Activated CD8-positive, alpha-beta memory T cell treated with anti-CD3 and anti-CD28 coated beads, Interleukin-2, amount 10 ng/mL, durations not matched to agents 7 days and 5 days (primary cell): ENCODE results near the gene TRAPPC11. TPM values are rescaled to one million over a fixed set of nuclear protein-coding genes. Genes with fewer than 3 reads are reported as not detected.

Experiments
- ATAC-seq: fragments of 150-1000 bp; cut with Tn5 transposase; one replicate; pipeline ENCODE4 v1.10.0; 2021; ENCODE audit warnings: moderate library complexity
- CTCF ChIA-PET: fragments of 350-600 bp; sonication (Branson Sonifier 250); formaldehyde crosslinking; loops from one replicate; lab custom pipeline; 2021; ENCODE audit warnings: antibody characterized with exemption; lab: Charles Lee
- DNase-seq: peaks from one replicate; pipeline ENCODE4 v3.0.0-alpha.2; 2020
- H3K27ac Mint-ChIP-seq: one replicate; pipeline ENCODE4 v1.8.0; 2021; ENCODE audit warnings: mild to moderate bottlenecking, mixed read lengths
- H3K27me3 Mint-ChIP-seq: one replicate; pipeline ENCODE4 v1.8.0; 2021; ENCODE audit warnings: mixed read lengths
- H3K36me3 Mint-ChIP-seq: one replicate; pipeline ENCODE4 v1.8.0; 2021; ENCODE audit warnings: mild to moderate bottlenecking, mixed read lengths
- H3K4me1 Mint-ChIP-seq: one replicate; pipeline ENCODE4 v1.8.0; 2021; ENCODE audit warnings: mixed read lengths
- H3K4me3 Mint-ChIP-seq: one replicate; pipeline ENCODE4 v1.8.0; 2021; ENCODE audit warnings: mild to moderate bottlenecking, moderate library complexity, mixed read lengths
- H3K9me3 Mint-ChIP-seq: one replicate; pipeline ENCODE4 v1.8.0; 2022; ENCODE audit warnings: low read depth, mixed read lengths
- total RNA-seq, 2 experiments: library from RNA; stranded (reverse); gene quantifications; one replicate each; pipeline ENCODE4 v1.2.3, GENCODE V29; 2021

TRAPPC11 gene
- total RNA-seq, 2 experiments from 2014 or later = 30.3 to 34.6 TPM

DNA sequence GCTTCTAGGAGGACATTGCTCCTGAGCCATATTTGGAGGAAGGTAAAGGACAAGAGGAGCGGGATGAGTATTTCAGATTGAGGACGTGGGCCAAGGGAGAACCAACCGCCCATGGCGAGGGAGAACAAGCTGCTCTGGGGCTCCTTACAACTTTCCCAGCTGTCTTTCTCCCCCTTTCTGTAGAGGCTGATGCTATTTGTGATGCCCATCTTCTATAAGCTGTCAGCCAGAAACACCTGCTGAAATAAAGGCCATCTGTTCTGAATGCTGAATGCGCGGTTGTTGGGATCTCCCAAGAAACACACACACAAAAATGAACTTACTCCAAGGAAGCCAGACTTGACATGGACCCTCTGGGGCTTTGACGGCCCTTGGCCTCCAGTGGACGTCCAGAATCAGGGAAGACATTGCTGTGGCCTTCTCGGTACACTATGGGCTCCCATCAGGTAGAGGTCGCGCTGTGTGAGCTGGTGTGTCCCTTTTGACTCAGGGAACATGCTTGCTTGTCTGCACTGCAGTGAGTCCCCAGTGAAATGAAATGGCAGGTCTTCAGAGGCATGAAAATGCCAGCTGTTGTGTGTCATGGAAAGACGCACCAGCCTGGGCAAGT is 31.0 kb upstream of the TRAPPC11 start:
- DNase-seq (no peak), ATAC-seq (no peak)
- Mint-ChIP-seq H3K27me3 (no peaks in the 10 kb centered on the region), H3K4me3 (no peak overlapping the region), H3K36me3 (no peaks in the 10 kb centered on the region), H3K27ac (no peak overlapping the region), H3K4me1 (no peaks in the 10 kb centered on the region), H3K9me3 (no peaks in the 10 kb centered on the region)
- CTCF ChIA-PET = no interaction called here

DNA sequence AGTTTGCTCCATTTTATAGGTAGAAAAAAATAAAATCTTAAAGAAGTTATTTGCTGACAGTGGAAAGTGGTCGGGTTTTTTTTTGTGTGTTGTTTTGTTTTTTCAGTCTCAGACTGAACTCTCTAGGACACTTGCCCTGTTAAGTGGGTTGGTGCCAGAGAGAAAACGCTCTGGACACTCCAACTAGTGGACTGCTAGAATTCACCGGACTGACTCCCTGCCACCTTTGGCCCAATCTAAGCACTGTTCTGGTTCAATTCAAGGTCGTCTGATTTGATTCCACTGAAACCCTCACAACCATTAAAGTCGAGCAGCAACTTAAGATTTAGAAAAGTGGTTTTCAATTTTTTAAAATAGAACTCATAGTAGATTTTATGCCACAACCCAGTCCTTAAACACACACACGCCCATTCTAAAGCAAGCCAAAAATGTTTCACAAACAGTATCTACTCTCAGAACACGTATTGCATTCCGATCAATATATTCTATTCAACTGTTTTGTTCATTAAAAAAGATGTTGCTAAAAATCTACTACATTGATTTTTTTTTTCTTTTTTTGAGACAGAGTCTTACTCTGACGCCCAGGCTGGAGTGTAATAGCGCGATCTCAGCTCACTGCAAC is 27.4 kb upstream of the TRAPPC11 start:
- Mint-ChIP-seq H3K27me3 (no peaks in the 10 kb centered on the region), H3K4me3 (no peak overlapping the region), H3K27ac (no peak overlapping the region), H3K9me3 (no peaks in the 10 kb centered on the region), H3K4me1 (peaks cover 6% of the 10 kb centered on the region), H3K36me3 (no peaks in the 10 kb centered on the region)
- ATAC-seq (no peak), DNase-seq (no peak)
- CTCF ChIA-PET = no interaction called here

DNA sequence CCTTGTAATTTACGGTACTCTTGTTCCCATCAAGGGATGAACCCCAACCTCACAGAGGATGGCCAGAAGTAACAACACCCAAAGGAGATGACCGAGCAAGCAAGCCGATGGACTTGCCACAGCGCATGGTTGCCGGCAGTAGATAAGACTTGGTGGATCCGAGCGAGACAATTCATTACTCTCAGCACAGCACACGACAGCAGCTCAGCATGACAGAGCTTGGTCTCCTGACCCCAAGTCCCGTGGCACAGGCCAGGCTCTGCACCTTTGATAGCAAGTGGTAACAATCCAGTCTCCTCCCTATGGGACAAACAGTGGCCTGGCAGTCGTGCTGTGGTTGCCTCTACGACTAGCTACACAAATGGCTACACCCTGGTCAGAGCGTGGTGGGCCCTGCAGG is 26.4 kb upstream of the TRAPPC11 start:
- Mint-ChIP-seq H3K36me3 (no peaks in the 10 kb centered on the region), H3K27me3 (no peaks in the 10 kb centered on the region), H3K9me3 (no peaks in the 10 kb centered on the region), H3K27ac (no peak overlapping the region), H3K4me3 (no peak overlapping the region), H3K4me1 (peaks cover 15% of the 10 kb centered on the region)
- CTCF ChIA-PET = no interaction called here
- DNase-seq = no peak
- ATAC-seq = no peak

DNA sequence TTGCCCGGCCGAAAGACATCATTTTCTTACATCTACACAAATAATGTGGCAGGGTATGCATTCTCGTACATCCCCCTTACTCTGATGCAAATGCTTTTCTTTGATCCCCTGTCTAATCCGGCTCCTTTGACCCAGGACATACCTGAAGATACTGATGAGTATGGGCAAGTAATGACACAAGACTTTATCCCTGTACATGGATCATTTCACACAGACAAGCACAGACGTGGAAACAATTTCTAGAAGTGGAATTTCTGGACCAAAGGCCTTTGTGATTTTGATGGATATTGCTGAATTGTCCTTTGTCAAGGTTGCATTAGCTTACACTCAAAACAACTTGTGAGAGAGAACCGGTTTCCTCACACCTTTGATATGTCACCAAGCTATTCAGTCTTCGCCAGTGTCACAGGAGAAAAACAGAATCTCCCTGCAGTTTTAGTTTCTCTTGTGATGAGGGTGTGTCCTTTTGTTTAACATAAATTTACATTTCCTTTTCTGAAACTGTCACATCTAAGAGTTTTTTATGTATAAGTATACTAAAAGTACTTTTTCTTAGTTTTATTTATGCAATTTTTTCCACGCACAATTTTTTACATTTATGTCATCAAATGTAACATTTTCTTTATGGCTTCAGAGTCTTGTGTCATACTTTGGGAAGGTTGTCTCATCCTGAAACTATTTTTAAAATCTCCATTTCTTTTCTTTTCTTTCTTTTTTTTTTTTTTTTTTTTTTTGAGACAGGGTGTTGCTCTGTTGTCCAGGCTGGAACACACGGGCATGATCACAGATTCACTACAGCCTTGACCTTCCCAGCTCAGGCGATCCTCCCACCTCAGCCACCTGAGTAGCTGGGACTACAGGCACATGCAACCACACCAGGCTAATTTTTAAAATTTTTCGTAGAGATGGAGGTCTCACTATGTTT is 25.4 kb upstream of the TRAPPC11 start:
- Mint-ChIP-seq H3K4me3 (no peak overlapping the region), H3K9me3 (no peaks in the 10 kb centered on the region), H3K27ac (no peak overlapping the region), H3K27me3 (no peaks in the 10 kb centered on the region), H3K4me1 (peaks cover 18% of the 10 kb centered on the region), H3K36me3 (no peaks in the 10 kb centered on the region)
- ATAC-seq = peak; percentile 39
- CTCF ChIA-PET = interaction anchor here (0.7 kb wide), 1 partner anchor 10 kb away, joined by 3 read pairs; no protein-coding TSS in a partner anchor
- DNase-seq = no peak

DNA sequence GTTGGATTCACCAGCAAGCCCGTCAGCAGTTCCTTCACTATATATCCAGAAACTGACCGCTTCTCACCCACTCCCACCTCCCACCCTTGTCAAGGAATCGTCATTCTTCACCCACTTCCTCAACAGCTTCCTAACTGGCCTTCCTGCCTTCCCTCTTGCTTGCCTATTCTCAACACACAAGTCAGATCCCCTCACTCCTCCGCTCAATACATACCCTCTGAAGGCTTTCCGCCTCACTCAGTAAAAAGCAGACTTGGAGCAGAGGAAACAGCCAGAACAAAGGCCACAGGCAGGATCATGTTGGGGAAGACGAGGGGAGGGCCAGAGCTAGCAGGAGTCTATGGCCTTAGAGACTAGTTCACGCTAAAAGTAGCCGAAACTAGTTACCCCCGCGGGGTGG is 23.8 kb upstream of the TRAPPC11 start:
- peaks cover 18% of the 10 kb centered on the region for H3K4me1 Mint-ChIP-seq
- H3K4me3 Mint-ChIP-seq = no peak overlapping the region
- CTCF ChIA-PET = no interaction called here
- H3K27ac Mint-ChIP-seq = no peak overlapping the region
- no peaks in the 10 kb centered on the region for H3K36me3 Mint-ChIP-seq
- DNase-seq (no peak), ATAC-seq (no peak)
- no peaks in the 10 kb centered on the region for H3K27me3 Mint-ChIP-seq
- H3K9me3 Mint-ChIP-seq = no peaks in the 10 kb centered on the region

DNA sequence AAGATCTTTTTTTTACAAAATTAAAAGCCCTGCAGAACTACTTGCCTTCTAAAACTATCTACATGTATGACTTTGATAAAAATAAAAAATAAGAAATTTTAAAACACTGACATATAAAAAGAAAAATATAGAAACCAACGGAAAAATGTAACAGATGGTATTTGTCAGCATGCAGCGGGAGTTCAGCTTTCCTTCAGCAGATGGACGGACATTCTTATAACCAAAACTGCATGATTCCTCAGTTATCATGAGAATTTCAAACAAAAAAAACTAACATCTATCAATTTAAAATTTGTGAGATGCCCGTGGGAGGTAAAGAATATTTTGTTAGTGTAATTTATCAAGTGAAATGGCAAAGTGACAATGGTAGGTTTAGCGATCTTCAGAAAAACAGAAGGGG is 23.4 kb upstream of the TRAPPC11 start:
- DNase-seq = no peak
- Mint-ChIP-seq H3K36me3 (no peaks in the 10 kb centered on the region), H3K4me1 (peaks cover 18% of the 10 kb centered on the region), H3K27me3 (no peaks in the 10 kb centered on the region), H3K9me3 (no peaks in the 10 kb centered on the region), H3K4me3 (no peak overlapping the region), H3K27ac (no peak overlapping the region)
- CTCF ChIA-PET = no interaction called here
- ATAC-seq = no peak

DNA sequence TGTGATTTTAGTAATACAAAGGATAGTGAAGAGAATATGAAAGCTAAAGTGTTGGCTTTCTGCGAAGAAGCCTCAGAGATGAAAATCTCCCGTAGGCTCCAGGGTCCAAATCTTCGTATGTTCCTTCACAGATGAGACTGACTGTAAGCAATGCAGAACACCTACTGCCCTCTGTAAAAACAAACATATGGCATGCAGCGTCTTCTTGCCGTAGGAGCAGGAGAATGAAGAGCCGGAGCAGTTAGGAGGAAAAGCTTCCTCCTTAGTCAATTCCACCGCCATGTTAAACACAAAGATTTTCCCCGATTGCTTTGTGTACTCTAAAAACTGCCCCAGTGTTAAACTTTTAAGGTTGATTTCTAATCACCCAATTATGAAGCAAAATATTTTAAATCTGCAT is 22.6 kb upstream of the TRAPPC11 start:
- peaks cover 3% of the 10 kb centered on the region for H3K36me3 Mint-ChIP-seq
- no peaks in the 10 kb centered on the region for H3K27me3 Mint-ChIP-seq
- H3K9me3 Mint-ChIP-seq = no peaks in the 10 kb centered on the region
- no peak overlapping the region for H3K4me3 Mint-ChIP-seq
- no peak for ATAC-seq
- peaks cover 18% of the 10 kb centered on the region for H3K4me1 Mint-ChIP-seq
- H3K27ac Mint-ChIP-seq = no peak overlapping the region
- CTCF ChIA-PET = interaction anchor here (1.5 kb wide), 1 partner anchor 139 kb away, joined by 3 read pairs; no protein-coding TSS in a partner anchor
- no peak for DNase-seq

DNA sequence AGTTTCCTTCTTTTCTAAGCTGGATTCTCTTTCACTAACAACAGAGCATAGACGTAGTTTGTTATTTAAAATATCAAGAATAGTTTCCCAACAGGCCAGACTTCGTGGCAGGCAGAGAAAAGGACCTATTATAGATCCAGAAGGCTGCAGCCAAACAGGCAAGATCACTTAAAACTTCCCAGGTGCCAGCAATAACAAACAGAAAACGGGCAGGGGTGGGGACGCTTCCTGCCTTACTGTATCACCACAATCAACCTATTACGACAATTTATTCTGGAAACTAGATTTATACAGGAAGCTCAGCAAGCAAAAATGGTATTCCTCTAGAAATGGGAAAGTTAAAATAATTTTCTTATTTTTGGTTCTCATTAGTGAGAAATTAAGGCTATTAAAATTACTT is 22.2 kb upstream of the TRAPPC11 start:
- DNase-seq (no peak), ATAC-seq (no peak)
- CTCF ChIA-PET = interaction anchor here (1.5 kb wide), 1 partner anchor 139 kb away, joined by 3 read pairs; no protein-coding TSS in a partner anchor
- Mint-ChIP-seq H3K4me3 (no peak overlapping the region), H3K9me3 (no peaks in the 10 kb centered on the region), H3K27ac (no peak overlapping the region), H3K4me1 (peaks cover 18% of the 10 kb centered on the region), H3K36me3 (peaks cover 4% of the 10 kb centered on the region), H3K27me3 (no peaks in the 10 kb centered on the region)

DNA sequence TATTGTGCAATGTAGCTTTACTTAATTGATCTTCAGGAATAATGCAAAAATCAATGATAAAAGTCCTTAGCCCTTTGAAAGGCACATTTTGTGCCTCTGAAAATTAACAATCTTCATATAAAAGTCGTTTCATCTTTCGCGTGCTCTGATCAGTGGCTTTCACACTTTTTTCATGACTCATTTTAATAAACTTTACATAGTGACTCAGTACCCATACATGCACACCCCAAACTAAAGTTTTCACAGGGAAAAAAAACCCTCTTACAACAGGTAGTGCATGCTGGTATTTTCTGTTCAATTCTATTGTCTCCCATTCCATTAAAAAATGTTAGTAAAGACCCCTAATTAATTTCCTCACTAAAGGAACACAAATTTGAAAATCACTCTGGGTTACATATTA is 21.6 kb upstream of the TRAPPC11 start:
- peak; percentile 78 for ATAC-seq
- H3K27ac Mint-ChIP-seq = no peak overlapping the region
- no peaks in the 10 kb centered on the region for H3K27me3 Mint-ChIP-seq
- no peak for DNase-seq
- H3K4me1 Mint-ChIP-seq = peaks cover 18% of the 10 kb centered on the region
- H3K9me3 Mint-ChIP-seq = no peaks in the 10 kb centered on the region
- CTCF ChIA-PET = interaction anchor here (1.5 kb wide), 1 partner anchor 140 kb away, joined by 3 read pairs; no protein-coding TSS in a partner anchor
- peaks cover 6% of the 10 kb centered on the region for H3K36me3 Mint-ChIP-seq
- no peak overlapping the region for H3K4me3 Mint-ChIP-seq

DNA sequence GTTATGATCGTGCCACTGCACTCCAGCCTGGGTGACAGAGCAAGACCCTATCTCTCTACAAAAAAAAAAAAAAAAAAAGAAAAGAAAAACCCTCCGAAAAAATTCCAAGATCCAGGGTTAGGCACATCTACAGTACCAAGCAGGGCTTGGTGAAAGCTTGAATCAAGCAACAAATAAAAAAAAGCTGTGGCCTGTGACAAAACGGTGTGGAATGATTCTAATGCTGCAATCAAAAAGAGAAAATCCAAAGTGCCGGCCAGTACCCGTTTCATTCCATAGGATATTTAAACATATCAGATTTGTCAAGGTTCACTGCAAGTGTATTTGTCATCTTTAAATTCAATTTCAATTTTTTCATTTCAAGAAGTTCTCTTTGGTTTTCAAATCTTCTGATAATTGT is 20.7 kb upstream of the TRAPPC11 start:
- H3K27me3 Mint-ChIP-seq = no peaks in the 10 kb centered on the region
- no peak overlapping the region for H3K27ac Mint-ChIP-seq
- DNase-seq (no peak), ATAC-seq (no peak)
- H3K9me3 Mint-ChIP-seq = no peaks in the 10 kb centered on the region
- peaks cover 8% of the 10 kb centered on the region for H3K36me3 Mint-ChIP-seq
- CTCF ChIA-PET = no interaction called here
- peaks cover 17% of the 10 kb centered on the region for H3K4me1 Mint-ChIP-seq
- no peak overlapping the region for H3K4me3 Mint-ChIP-seq

DNA sequence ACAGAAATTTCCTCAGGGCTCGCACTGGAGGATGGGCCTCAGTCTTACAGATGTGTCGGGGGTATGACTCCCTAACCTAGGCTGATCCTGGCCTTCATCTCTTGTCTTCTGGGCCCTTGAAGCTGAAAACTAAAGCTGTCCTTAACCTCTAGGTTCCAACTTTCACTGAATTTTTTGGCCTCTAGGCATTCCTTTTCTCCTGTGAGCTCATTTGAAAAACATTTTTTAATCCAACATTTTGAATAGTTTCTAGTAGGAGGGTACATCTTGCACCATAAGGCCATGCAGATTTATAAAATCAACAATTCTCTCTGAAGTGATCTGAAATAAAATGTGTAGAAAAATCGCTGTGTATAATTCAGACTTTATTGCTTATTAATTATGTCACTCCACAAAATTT is 19.8 kb upstream of the TRAPPC11 start:
- DNase-seq (no peak), ATAC-seq (no peak)
- Mint-ChIP-seq H3K9me3 (no peaks in the 10 kb centered on the region), H3K4me3 (no peak overlapping the region), H3K27ac (no peak overlapping the region), H3K4me1 (peaks cover 13% of the 10 kb centered on the region), H3K27me3 (no peaks in the 10 kb centered on the region), H3K36me3 (peaks cover 13% of the 10 kb centered on the region)
- CTCF ChIA-PET = no interaction called here

DNA sequence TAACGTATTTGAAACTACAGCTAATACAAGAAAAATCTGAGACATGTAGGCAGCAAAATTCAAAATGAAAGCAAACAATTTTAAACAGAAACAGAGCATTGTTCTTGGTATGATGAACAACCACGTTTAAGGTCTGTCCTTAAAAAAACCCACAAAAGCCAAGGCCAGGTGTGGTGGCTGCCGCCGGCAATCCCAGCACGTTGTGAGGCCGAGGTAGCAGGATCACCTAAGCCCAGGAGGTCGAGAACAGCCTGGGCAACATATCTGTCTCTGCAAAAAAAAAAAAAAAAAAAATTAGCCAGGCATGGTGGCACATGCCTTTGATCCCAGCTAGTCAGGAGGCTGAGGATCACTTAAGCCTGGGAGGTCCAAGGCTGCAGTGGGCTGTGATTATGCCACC is 13.8 kb upstream of the TRAPPC11 start:
- Mint-ChIP-seq H3K4me1 (no peaks in the 10 kb centered on the region), H3K27me3 (no peaks in the 10 kb centered on the region), H3K27ac (no peak overlapping the region), H3K9me3 (no peaks in the 10 kb centered on the region), H3K36me3 (peaks cover 19% of the 10 kb centered on the region), H3K4me3 (no peak overlapping the region)
- ATAC-seq (no peak), DNase-seq (no peak)
- CTCF ChIA-PET = no interaction called here

DNA sequence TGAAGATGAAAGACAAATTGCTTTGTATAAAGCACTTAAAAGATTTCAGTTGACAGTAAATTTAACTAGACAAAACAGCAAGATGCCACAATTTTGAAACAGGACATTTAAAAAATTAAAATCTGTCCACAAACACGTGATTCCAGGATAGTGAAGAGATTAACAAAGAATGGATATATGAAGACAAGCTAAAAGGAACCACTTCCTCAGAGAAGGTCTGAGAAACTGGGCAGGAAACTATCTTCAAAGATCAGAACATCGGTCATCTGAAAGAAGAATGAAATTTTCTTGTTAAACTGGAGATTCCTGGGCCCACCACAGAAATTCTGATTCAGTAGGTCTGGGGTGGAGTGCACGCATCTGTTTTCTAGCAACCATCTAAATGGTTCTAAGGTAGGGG is 1.5 kb upstream of the TRAPPC11 start:
- Mint-ChIP-seq H3K36me3 (peaks cover 19% of the 10 kb centered on the region), H3K4me1 (peaks cover 35% of the 10 kb centered on the region), H3K27me3 (no peaks in the 10 kb centered on the region), H3K4me3 (peak overlapping the region; percentile 84), H3K9me3 (no peaks in the 10 kb centered on the region), H3K27ac (peak overlapping the region; percentile 96)
- no peak for ATAC-seq
- CTCF ChIA-PET = interaction anchor here (1.5 kb wide), 1 partner anchor 153 kb away, joined by 5 read pairs; the partner anchor contains the start of gene ING2
- no peak for DNase-seq
